ENCODE data around the gene CACNA2D3.

CACNA2D3 gene

DNA sequence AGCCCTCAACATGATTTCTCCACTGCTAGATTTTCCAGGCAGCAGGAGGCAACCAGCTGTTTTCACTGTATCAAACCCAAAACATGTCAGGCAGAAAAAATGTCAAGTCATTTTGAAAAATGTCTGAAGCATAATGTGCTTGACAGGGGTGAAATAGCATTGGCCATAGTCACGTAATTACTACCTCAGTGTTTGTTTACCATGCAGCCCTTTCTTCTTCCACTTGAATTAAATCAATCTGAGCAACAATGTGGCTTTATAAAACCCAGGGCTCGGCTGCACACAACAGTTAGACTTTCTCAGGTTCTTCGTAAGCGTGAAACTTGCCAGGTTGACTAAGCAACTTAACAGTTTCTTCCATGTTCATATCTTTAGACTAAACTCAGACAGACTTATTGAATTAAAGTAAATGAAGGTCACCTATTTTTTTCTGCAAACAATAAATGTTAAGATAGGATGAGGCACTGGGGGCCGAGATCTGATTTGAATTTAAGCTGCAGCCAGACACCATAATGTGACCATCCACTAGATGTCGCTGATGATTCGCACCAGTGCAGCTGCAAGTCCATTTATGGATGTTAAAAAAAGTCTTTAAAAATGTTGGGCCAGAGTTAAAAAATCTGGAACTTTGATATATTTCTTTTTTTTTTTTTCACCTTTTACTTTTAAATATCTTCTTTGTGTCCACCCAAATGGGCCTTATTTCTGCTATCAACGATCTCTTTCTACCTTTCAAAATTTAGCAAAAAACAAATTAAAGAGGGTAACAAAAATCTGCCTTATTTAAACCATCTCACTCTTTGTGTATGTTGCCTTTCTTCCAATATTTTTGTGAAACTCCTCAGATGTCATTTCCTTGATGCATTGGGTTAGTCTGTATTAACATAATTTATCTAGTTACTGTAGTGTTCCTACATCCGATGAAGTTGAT lies 305.9 kb downstream of the CACNA2D3 start:
- in situ Hi-C loops (cut with HindIII; ENCODE audit: low sequenced_read_pairs) = no loop called here
- no peak overlapping the region for H3K4me3 ChIP-seq (ENCODE audit: low read depth, low read length)
- DNase-seq (ENCODE audit: low read depth, low spot score) = peak; percentile 76
- TF ChIP-seq, protein P1, sequence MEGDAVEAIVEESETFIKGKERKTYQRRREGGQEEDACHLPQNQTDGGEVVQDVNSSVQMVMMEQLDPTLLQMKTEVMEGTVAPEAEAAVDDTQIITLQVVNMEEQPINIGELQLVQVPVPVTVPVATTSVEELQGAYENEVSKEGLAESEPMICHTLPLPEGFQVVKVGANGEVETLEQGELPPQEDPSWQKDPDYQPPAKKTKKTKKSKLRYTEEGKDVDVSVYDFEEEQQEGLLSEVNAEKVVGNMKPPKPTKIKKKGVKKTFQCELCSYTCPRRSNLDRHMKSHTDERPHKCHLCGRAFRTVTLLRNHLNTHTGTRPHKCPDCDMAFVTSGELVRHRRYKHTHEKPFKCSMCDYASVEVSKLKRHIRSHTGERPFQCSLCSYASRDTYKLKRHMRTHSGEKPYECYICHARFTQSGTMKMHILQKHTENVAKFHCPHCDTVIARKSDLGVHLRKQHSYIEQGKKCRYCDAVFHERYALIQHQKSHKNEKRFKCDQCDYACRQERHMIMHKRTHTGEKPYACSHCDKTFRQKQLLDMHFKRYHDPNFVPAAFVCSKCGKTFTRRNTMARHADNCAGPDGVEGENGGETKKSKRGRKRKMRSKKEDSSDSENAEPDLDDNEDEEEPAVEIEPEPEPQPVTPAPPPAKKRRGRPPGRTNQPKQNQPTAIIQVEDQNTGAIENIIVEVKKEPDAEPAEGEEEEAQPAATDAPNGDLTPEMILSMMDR (IDR thresholded peaks at IDR 0.05; ENCODE audit: low read depth, low read length) = peak; percentile 80

DNA sequence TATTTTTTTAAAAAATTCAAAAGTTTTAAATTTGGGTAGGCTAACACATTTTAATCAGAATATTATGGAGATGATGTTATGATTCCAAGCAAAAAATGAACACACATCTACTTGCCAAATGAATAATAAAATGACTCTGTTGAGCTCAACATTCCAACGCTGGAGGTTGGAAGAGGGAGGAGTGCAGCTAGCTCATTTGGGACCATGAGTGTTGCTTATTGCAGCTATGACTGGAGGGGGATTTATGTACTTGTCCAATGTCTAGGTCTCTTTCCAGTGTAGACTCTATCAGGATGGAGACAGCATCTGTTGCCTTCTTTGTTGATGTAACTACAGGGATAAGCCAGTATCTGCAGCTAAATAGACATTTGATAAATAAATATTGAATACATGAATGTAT lies 310.6 kb downstream of the CACNA2D3 start:
- TF ChIP-seq, protein P1 (IDR thresholded peaks at IDR 0.05; ENCODE audit: low read depth, low read length) = no peak
- no peak overlapping the region for H3K4me3 ChIP-seq (ENCODE audit: low read depth, low read length)
- DNase-seq (ENCODE audit: low read depth, low spot score) = no peak
- in situ Hi-C loops (cut with HindIII; ENCODE audit: low sequenced_read_pairs) = no loop called here

DNA sequence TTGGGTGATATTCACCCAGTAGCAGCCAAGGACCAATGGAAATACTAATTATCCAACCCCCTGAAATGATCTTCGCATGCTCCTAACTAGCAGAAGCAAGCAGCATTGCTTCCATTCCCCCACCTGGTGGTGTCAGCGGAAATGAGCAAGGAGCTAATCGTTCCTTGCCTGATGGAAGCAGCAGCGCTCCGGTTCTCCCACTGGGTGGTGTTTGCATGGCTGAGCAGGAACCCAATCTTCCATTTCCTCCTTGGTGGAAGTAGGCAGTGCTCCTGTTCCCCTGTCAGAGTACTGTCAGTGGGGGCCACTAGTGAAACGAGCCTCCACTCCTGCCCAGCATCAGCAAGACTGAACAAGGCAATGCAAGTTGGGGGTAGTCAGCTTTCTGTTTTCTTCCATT lies 311.5 kb downstream of the CACNA2D3 start:
- no peak overlapping the region for H3K4me3 ChIP-seq (ENCODE audit: low read depth, low read length)
- no peak for DNase-seq (ENCODE audit: low read depth, low spot score)
- in situ Hi-C loops (cut with HindIII; ENCODE audit: low sequenced_read_pairs) = no loop called here
- TF ChIP-seq, protein P1 (IDR thresholded peaks at IDR 0.05; ENCODE audit: low read depth, low read length) = no peak

DNA sequence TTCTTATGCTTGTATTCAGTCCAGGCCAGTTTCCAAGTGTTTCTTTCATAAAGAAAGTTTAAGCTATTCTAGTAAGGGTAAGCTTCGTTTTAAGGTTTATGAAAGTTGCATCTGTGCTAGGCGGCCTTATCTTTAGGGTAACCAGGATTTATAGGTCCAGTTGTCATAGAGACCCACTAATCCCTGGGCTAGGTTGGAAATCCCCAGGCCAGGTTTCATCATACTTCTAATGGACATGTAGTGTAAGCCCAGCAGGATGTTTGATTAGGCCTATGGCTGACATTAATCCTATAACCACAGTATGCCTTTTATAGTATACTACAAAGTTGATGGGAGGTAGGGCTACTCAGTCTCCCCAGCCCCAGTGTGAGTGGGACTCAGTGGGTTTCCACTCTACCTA lies 312.4 kb downstream of the CACNA2D3 start:
- H3K4me3 ChIP-seq (ENCODE audit: low read depth, low read length) = no peak overlapping the region
- TF ChIP-seq, protein P1 (IDR thresholded peaks at IDR 0.05; ENCODE audit: low read depth, low read length) = no peak
- DNase-seq (ENCODE audit: low read depth, low spot score) = no peak
- in situ Hi-C loops (cut with HindIII; ENCODE audit: low sequenced_read_pairs) = no loop called here

DNA sequence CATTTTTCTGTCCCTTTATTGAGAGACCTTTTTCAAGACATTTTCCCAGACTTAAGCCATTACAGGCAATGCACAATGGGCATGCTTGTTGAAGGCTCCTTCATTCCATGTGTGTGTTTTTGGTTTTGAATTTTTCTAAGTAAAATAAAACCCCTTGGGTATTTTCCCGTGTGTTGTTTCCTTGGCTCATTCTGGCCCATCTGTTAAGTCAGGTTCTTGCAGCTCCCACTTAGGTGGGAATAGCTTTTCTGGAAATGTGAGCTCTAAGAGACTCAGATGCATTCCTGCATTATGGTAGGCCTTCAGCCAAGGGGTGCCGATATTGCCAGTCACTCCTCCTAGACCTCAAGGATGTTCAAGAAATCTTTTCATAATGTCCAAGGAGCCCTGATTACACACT lies 314.9 kb downstream of the CACNA2D3 start:
- no peak for DNase-seq (ENCODE audit: low read depth, low spot score)
- TF ChIP-seq, protein P1 (IDR thresholded peaks at IDR 0.05; ENCODE audit: low read depth, low read length) = no peak
- H3K4me3 ChIP-seq (ENCODE audit: low read depth, low read length) = no peak overlapping the region
- in situ Hi-C loops (cut with HindIII; ENCODE audit: low sequenced_read_pairs) = no loop called here

DNA sequence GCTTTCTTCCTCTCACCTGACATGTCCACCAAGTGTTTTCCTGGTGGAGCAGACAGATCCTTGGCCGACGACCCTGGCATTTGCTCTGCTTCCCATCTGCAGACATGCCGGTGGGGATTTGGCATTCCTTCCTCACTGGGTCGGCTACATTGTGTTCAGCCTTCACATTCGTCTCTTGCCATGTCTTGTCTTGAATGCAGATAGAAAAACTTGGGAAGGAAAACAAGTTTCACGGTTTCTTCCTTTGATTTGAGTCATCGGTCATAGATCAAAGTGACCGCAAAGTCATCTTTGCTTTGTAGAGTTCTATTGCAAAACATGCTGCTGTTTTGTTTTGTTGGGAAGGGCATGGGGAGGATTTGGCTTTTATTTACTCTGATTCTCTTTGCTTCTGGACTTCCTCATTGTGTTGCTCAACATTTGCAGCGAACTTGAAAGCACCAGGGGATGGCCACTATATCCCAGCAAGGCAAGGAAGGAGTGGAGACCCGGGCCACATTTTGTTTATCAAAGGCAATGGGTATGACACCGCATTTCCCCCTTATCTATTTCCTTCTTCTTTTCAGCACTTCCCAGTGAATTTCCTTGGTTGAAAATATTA lies 321.3 kb downstream of the CACNA2D3 start:
- no peak overlapping the region for H3K4me3 ChIP-seq (ENCODE audit: low read depth, low read length)
- no peak for DNase-seq (ENCODE audit: low read depth, low spot score)
- in situ Hi-C loops (cut with HindIII; ENCODE audit: low sequenced_read_pairs) = no loop called here
- TF ChIP-seq, protein P1 (IDR thresholded peaks at IDR 0.05; ENCODE audit: low read depth, low read length) = no peak
